ENCODE data around the gene GPR161.

GRCh38 chr1:168081373-168082007 is 55.2 kb downstream of the GPR161 start:
- TF ChIP-seq CTCF (IDR thresholded peaks at IDR 0.05) (no peak), POLR2A (IDR thresholded peaks at IDR 0.05) (no peak), EP300 (IDR thresholded peaks at IDR 0.05; ENCODE audit: low read depth) (no peak)
